Ectodermal cell (in vitro differentiated cells): Measurements from ENCODE around the gene EHD4.
A peak's percentile ranks its signal among the peaks of the same experiment; 100 is the strongest.

Experiments used
- H3K27ac ChIP-seq: 2 replicates; pipeline ENCODE4 v1.7.0; 2013; ENCODE audit warnings: mild to moderate bottlenecking, low read depth, low read length; ENCODE audit not compliant: insufficient read depth, poor library complexity, severe bottlenecking
- H3K27me3 ChIP-seq: 2 replicates; pipeline ENCODE4 v1.7.0; 2013; ENCODE audit warnings: mild to moderate bottlenecking, low read length; ENCODE audit not compliant: insufficient read depth, control insufficient read depth, poor library complexity, severe bottlenecking
- H3K36me3 ChIP-seq: one replicate; pipeline ENCODE4 v1.7.0; 2013; ENCODE audit warnings: low read length; ENCODE audit not compliant: control insufficient read depth, insufficient read depth
- H3K4me1 ChIP-seq: one replicate; pipeline ENCODE4 v1.7.0; 2013; ENCODE audit warnings: low read length; ENCODE audit not compliant: control insufficient read depth, insufficient read depth
- H3K4me3 ChIP-seq: 2 replicates; pipeline ENCODE4 v1.7.0; 2013; ENCODE audit warnings: low read depth, low read length, control low read depth; ENCODE audit not compliant: insufficient read depth
- H3K9me3 ChIP-seq: 2 replicates; pipeline ENCODE4 v1.7.0; 2013; ENCODE audit warnings: mild to moderate bottlenecking, low read length, moderate library complexity; ENCODE audit not compliant: control insufficient read depth
- WGBS, 2 experiments: methylation state at CpG; one replicate each; pipeline ENCODE4 v1.1.7; 2013; ENCODE audit warnings: missing lambda C conversion rate in 2 of 2; 5-methylcytosine and 5-hydroxymethylcytosine counted together

EHD4 gene

DNA sequence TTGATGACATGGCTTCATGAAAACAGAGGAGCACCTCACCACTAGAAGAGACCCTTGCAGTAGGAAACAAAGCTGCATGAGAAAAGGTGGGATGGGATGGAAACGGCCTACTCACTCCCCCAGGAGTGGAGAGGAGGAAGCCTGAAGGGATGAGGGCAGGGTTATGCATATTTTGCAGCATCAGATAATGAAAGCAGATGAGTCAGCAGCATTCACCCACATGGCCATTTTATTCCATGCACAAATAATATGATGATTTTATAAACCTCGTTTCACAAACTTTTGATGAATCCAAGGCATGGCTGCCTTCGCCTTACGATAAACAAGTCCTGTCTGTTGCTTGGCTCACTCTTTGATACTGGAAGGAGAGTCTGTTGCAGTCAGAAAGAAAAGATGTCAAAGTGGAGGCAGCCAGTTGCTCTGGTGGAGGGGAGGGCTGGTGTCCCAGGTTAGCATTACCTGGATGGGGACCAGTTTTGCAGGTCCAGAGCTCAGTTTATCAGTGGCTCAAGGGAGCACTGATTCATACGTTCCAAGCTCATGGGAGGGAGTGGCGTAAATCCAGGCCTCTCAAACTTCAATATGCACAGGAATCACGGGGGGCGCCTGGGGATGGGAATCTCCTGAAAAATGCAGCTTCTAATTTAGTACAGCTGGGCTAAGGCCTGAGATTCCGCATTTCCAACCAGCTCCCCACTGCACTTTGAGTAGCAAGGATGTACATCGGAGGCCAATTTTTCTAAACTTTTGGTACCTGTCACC lies 9.2 kb upstream of the EHD4 start:
- WGBS, 2 experiments: 92 to 96% methylated on average over 10 of the region's 10 CpGs
- H3K4me3 ChIP-seq: no peak overlapping the region
- H3K4me1 ChIP-seq: no peaks in the 10 kb centered on the region
- no peaks in the 10 kb centered on the region for H3K27me3 ChIP-seq
- no peak overlapping the region for H3K27ac ChIP-seq
- H3K36me3 ChIP-seq: no peaks in the 10 kb centered on the region
- H3K9me3 ChIP-seq: no peaks in the 10 kb centered on the region

DNA sequence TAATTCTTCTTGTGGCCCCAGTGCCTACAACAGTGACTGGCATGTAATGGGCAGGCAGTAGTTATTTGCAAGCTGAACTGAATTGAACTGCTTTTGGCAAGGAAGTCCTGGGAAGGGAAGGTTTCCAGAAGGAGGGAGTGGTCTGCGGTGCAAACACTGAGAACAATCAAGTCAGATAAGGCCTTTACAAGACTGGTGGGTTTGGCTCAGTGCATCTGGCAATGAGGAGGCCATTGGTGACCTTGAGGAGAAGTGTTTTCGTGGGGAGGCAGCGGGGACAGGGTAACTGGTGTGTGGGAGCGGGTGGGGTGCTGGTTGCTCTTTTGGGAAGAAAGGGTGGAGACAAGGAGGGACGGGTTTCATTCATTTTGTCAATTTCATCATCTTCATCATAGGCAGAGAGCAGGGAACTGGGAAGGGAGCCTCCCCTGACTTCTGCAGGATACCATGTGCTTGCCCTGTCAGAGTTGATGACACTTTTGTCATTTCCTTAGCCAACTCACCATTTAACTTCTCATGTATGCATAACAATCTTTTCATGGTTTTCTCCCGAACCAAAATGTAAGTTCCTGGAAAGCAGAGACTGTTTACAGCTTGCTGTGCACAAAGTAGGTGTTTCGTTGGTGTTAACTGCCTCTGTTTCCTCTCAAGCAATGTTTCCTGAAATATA lies 8.4 kb upstream of the EHD4 start:
- Histone ChIP-seq H3K36me3 (no peaks in the 10 kb centered on the region), H3K27me3 (no peaks in the 10 kb centered on the region), H3K27ac (no peak overlapping the region), H3K4me3 (no peak overlapping the region), H3K4me1 (no peaks in the 10 kb centered on the region), H3K9me3 (no peaks in the 10 kb centered on the region)
- WGBS, 2 experiments: 93 to 94% methylated on average over 7 of the region's 7 CpGs

DNA sequence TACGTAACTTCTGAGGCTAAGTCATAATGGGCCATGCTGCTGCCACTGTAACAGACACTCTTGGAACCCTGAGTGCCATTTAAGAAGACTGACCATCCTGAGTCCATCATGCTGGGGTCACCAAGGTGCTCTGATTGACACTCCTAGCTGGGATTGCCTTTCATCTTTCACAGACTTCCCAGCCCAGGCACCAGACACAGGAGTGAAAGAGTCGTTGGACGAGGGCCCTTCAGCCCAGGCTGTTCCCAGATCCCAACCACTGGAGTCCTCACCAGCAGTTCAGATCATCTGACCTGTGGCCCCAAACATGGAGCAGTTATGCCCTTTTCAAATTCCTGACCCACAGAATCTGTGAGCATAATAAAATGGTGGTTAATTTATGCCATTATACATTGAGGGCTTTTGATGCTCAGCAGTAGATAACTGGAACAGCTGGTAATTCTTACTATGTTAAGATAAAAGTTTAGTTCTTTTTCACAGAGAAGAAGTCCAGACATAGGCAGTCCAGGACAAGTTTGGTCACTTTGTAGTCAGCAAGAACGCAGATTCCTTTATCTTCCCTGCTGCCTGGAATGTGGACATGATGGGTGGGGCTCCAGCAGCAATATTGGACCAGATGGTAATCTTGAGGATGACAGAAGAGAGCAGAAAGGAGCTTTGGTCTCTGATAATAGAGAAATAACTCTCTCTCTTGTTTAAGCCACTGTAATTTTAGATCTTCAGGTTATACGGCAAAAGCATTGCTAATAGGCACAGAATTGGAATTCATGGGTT lies 7.3 kb upstream of the EHD4 start:
- Histone ChIP-seq H3K4me1 (no peaks in the 10 kb centered on the region), H3K27me3 (no peaks in the 10 kb centered on the region), H3K4me3 (no peak overlapping the region), H3K27ac (no peak overlapping the region), H3K9me3 (no peaks in the 10 kb centered on the region), H3K36me3 (no peaks in the 10 kb centered on the region)
- WGBS, 2 experiments: 91 to 95% methylated on average over 5 of the region's 5 CpGs

DNA sequence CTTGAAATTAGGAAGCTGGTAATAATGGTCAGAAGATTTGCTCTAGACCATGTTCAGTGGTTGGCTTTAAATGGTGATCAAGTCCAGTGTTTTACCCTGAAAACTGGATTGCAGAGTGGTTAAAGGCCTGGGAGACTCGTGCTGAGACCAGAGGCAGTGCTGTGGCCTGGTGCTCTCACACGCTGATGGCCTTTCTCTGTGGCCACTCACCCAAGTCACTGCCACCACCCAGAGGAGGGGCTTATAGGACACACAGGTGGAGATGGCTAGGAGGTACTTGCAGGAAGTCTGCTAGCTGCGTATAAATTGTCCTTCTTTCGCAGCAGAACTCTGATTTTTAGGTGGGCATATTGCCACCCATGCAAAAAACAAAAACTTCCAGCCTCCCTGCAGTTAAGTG lies 6.2 kb upstream of the EHD4 start:
- no peaks in the 10 kb centered on the region for H3K27me3 ChIP-seq
- H3K4me3 ChIP-seq: no peak overlapping the region
- no peak overlapping the region for H3K27ac ChIP-seq
- 86 to 92% methylated on average over 4 of the region's 4 CpGs for WGBS, 2 experiments
- H3K4me1 ChIP-seq: no peaks in the 10 kb centered on the region
- no peaks in the 10 kb centered on the region for H3K9me3 ChIP-seq
- H3K36me3 ChIP-seq: no peaks in the 10 kb centered on the region

DNA sequence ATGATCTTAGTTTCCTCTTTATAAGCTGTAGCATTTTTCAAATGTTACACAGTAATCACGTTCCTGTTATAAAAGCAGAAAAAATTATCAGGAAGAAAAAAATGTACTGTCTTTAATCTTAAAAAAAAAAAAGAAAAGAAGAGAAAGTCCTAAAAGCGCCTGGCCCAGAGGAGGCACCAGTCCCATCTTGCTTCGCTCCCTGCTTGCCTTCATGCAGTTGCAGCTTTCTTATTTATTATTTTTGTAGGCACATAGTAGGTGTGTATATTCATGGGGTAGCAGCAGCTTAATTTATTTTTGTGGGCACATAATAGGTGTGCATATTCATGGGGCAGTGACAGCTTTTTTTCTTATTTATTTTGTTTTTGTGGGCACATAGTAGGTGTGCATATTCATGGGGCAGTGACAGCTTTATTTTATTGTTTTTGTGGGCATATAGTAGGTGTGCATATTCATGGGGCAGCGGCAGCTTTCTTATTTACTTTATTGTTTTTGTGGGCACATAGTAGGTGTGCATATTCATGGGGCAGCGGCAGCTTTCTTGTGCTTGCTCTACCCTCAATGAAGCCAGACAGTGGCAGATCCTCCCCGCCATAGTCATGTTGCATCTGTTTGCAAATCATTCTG lies 5.5 kb upstream of the EHD4 start:
- H3K4me3 ChIP-seq: no peak overlapping the region
- no peaks in the 10 kb centered on the region for H3K9me3 ChIP-seq
- no peaks in the 10 kb centered on the region for H3K27me3 ChIP-seq
- H3K27ac ChIP-seq: no peak overlapping the region
- no peaks in the 10 kb centered on the region for H3K4me1 ChIP-seq
- 90 to 94% methylated on average over 5 to 6 of the region's 6 CpGs for WGBS, 2 experiments
- H3K36me3 ChIP-seq: no peaks in the 10 kb centered on the region

DNA sequence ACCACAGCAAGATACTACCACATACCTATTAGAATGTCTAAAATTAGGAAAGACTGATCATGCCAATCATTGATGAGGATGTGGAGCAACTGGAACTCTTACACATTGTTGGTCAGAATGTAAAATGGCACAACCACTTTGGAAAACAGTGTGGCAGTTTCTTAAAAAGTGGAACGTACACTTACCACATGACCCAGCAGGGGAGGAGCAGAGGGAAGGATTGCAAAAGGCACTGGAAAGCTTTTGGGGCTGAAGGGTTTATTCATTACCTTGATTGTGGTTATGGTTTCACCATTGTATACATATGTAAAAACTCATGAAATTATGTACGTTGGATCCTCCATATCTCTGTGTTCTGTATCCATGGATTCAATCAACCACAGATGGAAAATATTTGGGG lies 3.3 kb upstream of the EHD4 start:
- Histone ChIP-seq H3K4me3 (no peak overlapping the region), H3K4me1 (peaks cover 6% of the 10 kb centered on the region)
- 80 to 88% methylated on average over 1 to 2 of the region's 2 CpGs for WGBS, 2 experiments

DNA sequence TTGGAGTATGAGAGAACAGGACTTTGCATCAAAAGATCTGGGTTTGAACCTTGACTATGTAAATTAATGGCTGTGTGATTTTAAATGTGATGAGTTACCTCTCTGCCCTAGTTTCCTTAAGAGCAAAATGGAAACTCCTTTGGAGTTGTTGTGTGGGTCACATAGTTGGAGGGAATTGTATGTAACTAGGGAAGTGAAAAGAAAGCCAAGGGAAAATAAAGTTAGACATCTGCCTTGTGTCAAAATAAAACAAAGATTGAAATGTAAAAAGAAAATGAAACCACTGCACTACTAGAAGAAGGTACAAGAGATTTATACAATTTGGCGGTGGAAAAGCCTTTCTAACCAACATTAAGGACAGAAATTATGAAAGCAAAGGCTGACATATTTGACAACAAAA lies 1.7 kb upstream of the EHD4 start:
- 86 to 93% methylated on average over 1 of the region's 1 CpG for WGBS, 2 experiments
- Histone ChIP-seq H3K36me3 (no peaks in the 10 kb centered on the region), H3K9me3 (no peaks in the 10 kb centered on the region), H3K27ac (no peak overlapping the region), H3K27me3 (no peaks in the 10 kb centered on the region), H3K4me1 (peaks cover 6% of the 10 kb centered on the region), H3K4me3 (no peak overlapping the region)

More for the DNA sequence above, 3.3 kb upstream of the EHD4 start:
- Histone ChIP-seq H3K27ac (no peak overlapping the region), H3K9me3 (no peaks in the 10 kb centered on the region), H3K27me3 (no peaks in the 10 kb centered on the region), H3K36me3 (no peaks in the 10 kb centered on the region)

DNA sequence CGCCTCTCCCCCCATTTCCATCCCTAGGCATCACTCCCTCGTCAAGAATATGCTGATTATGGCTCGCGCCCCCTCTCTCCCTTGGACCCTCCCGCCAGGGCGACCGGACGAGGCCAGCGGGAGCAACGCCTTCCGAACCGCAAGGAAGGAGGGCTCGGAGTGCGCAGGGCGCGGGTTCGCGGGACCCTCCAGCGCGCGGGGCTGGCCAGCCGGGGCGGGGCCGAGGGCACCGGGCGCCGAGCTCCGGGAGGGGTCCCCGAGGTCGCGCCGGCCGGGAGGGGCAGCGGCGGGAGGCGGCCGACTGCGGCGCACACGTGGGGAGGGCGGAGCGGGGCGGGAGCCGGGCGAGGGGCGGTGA lies 483 bp downstream of the EHD4 start:
- WGBS, 2 experiments: 1% methylated on average over 46 of the region's 46 CpGs
- H3K27ac ChIP-seq: no peak overlapping the region
- no peaks in the 10 kb centered on the region for H3K9me3 ChIP-seq
- no peaks in the 10 kb centered on the region for H3K36me3 ChIP-seq
- H3K4me1 ChIP-seq: peaks cover 6% of the 10 kb centered on the region
- H3K4me3 ChIP-seq: peak overlapping the region; percentile 79
- H3K27me3 ChIP-seq: no peaks in the 10 kb centered on the region

DNA sequence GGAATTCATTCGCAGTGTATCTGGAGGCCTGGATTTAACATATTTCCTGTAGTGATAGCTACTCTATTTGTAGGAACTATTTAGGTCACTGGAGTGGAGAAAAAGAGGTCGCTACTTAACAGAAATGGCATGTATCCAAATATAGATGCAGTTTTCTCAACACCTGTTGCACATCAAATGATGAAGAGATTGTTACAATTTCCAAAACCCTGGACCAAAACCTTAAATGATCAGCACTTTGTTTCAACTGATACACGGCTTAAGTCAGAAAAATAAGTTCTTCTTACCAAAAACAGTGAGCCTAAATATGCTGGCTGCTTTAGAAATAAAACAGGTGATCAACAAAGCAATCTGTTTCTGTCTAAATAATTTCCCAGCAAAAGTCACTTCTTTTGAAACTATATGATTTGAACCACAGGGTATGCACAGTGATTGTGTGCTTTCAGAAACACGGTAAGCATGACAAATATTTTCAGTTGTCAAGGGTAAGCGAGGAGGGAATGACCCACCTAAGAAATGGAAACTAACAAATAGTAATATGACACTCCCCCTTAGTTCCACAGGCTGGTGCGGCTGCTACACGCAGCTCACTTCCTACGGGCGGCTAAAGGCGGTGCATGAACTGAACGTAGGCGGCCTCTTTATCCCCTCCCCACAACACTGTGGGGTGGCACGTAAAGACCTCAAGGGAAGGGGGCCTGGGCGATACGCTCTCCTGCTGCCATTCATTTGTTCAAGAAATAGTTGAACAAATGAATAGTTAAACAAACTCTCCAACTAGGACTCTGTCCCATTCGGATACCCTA lies 1.1 kb downstream of the EHD4 start:
- no peaks in the 10 kb centered on the region for H3K9me3 ChIP-seq
- peak overlapping the region; percentile 79 for H3K4me3 ChIP-seq
- no peak overlapping the region for H3K27ac ChIP-seq
- WGBS, 2 experiments: 14 to 15% methylated on average over 16 of the region's 16 CpGs
- H3K36me3 ChIP-seq: no peaks in the 10 kb centered on the region
- no peaks in the 10 kb centered on the region for H3K27me3 ChIP-seq
- peaks cover 6% of the 10 kb centered on the region for H3K4me1 ChIP-seq
